ENCODE results near the gene SLC15A4. TPM values are rescaled to one million over a fixed set of nuclear protein-coding genes. Genes with fewer than 3 reads are reported as not detected.

Gene SLC15A4
- total and polyA plus RNA-seq, 2 of the 4 experiments (the other 2 are of a cell fraction), result 15.4 to 21.9 TPM

DNA sequence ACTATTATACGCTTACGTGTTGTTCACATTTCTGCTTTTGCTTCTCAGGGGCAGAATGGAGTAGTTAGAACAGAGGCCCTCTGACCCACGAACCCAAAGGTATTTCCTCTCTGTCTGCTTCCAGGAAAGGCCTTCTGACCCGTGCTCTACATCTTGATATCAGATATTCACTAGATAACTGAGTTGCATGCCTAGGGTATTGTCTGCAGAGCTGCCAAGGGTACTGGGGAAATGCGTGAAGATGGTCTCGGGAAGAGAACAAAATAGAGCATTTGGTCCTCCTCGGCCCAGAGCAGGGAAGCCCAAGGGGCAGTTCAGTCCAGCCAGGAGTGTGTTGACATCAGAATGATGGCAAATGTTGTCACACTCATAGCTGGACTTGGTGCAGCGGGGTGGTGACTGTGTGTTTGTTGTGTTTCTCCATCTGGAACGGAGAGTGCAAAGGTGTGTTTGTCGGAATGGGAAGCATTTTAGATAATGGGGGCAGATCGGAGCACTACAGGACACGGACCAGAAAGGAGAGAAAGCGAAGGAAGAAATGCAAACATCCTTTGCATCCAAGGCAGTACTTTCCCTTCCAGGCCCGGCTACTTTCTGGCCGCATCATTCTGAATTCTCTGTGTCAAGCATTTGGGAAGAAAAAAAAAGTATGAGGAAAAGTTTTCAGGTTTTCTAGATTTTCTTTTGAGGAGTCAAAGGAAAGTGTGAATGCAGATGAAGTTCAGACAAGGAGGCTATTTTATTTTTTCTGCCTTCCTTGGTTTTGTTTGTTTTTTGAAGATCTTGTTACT, 37.7 kb upstream of the SLC15A4 start:
- no peak overlapping the region for H3K56ac ChIP-seq (ENCODE audit: extremely low read depth, insufficient read depth, low read length)
- dilution Hi-C loops (cut with HindIII; ENCODE audit: low sequenced_read_pairs, unreplicated experiment), result no loop called here
- H2AK9ac ChIP-seq (replicated peaks; ENCODE audit: low read depth, low read length, poor library complexity), result no peak overlapping the region
- no peak overlapping the region for H4K5ac ChIP-seq (ENCODE audit: low read depth, low read length)
- no peak overlapping the region for H3K23ac ChIP-seq (ENCODE audit: low read depth, low read length)
- no peak overlapping the region for H3K14ac ChIP-seq (replicated peaks; ENCODE audit: low read depth, low read length)
- H3K9me3 ChIP-seq (ENCODE audit: control insufficient read depth, insufficient read depth, low read length), result peaks cover 26% of the 10 kb centered on the region
- H2BK120ac ChIP-seq (ENCODE audit: low read depth, low read length), result no peak overlapping the region
- DNase-seq, result no peak
- no peak overlapping the region for H3K4ac ChIP-seq (ENCODE audit: low read depth, low read length)
- no peak overlapping the region for H2AFZ ChIP-seq (replicated peaks; ENCODE audit: low read length, poor library complexity)
- H3K4me1 ChIP-seq (ENCODE audit: control insufficient read depth, insufficient read depth, low read length), result no peaks in the 10 kb centered on the region
- no peaks in the 10 kb centered on the region for H3K79me1 ChIP-seq (ENCODE audit: low read depth in 1 of 2, low read length in 2 of 2)
- no peak overlapping the region for H4K8ac ChIP-seq (ENCODE audit: low read depth in 2 of 2, low read length in 2 of 2)
- WGBS, 2 experiments (ENCODE audit: extremely low coverage in 2 of 2, insufficient read length in 1 of 2), result 61% methylated on average over 4 of the region's 15 CpGs; no CpG with 5 or more reads in 1 of the 2 experiments
- no peak overlapping the region for H4K91ac ChIP-seq (ENCODE audit: insufficient read depth, low read depth, low read length)
- TF ChIP-seq CHD1 (IDR thresholded peaks at IDR 0.05; ENCODE audit: low read depth, low read length) (no peak), POLR2A (IDR thresholded peaks at IDR 0.05; ENCODE audit: low read depth, low read length) (no peak), FOS (IDR thresholded peaks at IDR 0.05; ENCODE audit: low read depth, low read length) (no peak), MXI1 (IDR thresholded peaks at IDR 0.05; ENCODE audit: borderline replicate concordance, low read depth, low read length) (no peak)
- TF ChIP-seq, protein P1, sequence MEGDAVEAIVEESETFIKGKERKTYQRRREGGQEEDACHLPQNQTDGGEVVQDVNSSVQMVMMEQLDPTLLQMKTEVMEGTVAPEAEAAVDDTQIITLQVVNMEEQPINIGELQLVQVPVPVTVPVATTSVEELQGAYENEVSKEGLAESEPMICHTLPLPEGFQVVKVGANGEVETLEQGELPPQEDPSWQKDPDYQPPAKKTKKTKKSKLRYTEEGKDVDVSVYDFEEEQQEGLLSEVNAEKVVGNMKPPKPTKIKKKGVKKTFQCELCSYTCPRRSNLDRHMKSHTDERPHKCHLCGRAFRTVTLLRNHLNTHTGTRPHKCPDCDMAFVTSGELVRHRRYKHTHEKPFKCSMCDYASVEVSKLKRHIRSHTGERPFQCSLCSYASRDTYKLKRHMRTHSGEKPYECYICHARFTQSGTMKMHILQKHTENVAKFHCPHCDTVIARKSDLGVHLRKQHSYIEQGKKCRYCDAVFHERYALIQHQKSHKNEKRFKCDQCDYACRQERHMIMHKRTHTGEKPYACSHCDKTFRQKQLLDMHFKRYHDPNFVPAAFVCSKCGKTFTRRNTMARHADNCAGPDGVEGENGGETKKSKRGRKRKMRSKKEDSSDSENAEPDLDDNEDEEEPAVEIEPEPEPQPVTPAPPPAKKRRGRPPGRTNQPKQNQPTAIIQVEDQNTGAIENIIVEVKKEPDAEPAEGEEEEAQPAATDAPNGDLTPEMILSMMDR (conservative IDR thresholded peaks at IDR 0.05; ENCODE audit: low read depth, low read length), result no peak
- ATAC-seq (ENCODE audit: low read depth), result no peak
- H2AK5ac ChIP-seq (ENCODE audit: low read depth, low read length), result no peak overlapping the region
- ChIA-PET POLR2A (ENCODE audit: unreplicated experiment) (no interaction called here), CTCF (no interaction called here)
- H3K4me2 ChIP-seq (ENCODE audit: low read depth, low read length), result no peak overlapping the region
- in situ Hi-C loops (cut with MboI; ENCODE audit: low sequenced_read_pairs), result no loop called here
- H3K27me3 ChIP-seq (ENCODE audit: control insufficient read depth, insufficient read depth, low read length), result no peaks in the 10 kb centered on the region
- H3K4me3 ChIP-seq (ENCODE audit: insufficient read depth, low read depth, low read length), result no peak overlapping the region
- H3K9me1 ChIP-seq (ENCODE audit: insufficient read depth, low read length), result no peaks in the 10 kb centered on the region
- no peaks in the 10 kb centered on the region for H4K20me1 ChIP-seq (ENCODE audit: insufficient read depth, low read length)
- H3K27ac ChIP-seq (ENCODE audit: insufficient read depth, low read length), result no peak overlapping the region
- H3K18ac ChIP-seq (ENCODE audit: low read depth, low read length), result no peak overlapping the region
- no peak overlapping the region for H2BK20ac ChIP-seq (ENCODE audit: low read depth, low read length)
- no peak overlapping the region for H2BK15ac ChIP-seq (ENCODE audit: low read depth, low read length)
- no peaks in the 10 kb centered on the region for H3K36me3 ChIP-seq (ENCODE audit: control insufficient read depth, insufficient read depth, low read length)
- intact Hi-C loops (cut with micrococcal nuclease), result no loop called here
- BruUV-seq (replicated peaks), result no TSS peak
- H3K9ac ChIP-seq (ENCODE audit: low read depth, low read length), result no peak overlapping the region
- H2BK5ac ChIP-seq (ENCODE audit: low read depth, low read length, poor library complexity, severe bottlenecking), result no peak overlapping the region

All from IMR-90 (cell line).